HG02642 (cell line): ENCODE measurements around the gene RARS2.
"Not testable (repeated sequence)": the region's sequence is repeated elsewhere in the genome, so short reads cannot be mapped to it uniquely, and the experiment has no call there.

Source experiments
- ATAC-seq: cut with Tn5 transposase; IDR thresholded peaks from one replicate; pipeline ENCODE4 v1.9.1; 2021; ENCODE audit warnings: mild to moderate bottlenecking; ENCODE audit not compliant: unreplicated experiment, poor library complexity

Gene RARS2

GRCh38 chr6:87589693-87590416 is at the start of gene RARS2, which contains the start of gene ORC3:
TSS of gene RARS2 (minus strand) at chr6:87589987. CDS start at chr6:87589957, 30 bp downstream.
TSS of gene ORC3 (plus strand) at chr6:87590135. CDS start at chr6:87590169, 34 bp downstream.
- peak; percentile 100 for ATAC-seq

DNA sequence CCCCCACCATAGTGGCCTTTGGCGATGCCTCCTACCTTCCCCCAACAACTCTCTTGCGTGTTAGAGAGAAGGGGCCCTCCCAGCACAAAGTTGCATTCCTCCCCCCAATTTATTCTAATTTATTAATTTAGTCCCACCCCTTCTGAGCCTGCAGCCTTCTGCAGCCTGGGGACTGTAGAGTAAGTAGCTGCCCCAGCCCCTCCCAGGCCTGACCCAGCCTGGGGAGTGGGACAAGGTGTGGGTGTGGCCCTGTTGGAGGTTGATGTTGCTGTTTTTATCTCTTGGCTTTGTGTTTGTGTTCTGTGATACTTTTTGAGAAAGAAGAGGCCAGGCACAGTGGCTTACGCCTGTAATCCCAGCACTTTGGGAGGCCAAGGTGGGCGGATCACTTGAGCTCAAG is 49.6 kb upstream of the RARS2 start:
- ATAC-seq, result no peak

GRCh38 chr6:87637106-87637505 is 47.3 kb upstream of the RARS2 start:
- no peak for ATAC-seq

GRCh38 chr6:87636315-87636714 is 46.5 kb upstream of the RARS2 start:
- peak; percentile 56 for ATAC-seq

DNA sequence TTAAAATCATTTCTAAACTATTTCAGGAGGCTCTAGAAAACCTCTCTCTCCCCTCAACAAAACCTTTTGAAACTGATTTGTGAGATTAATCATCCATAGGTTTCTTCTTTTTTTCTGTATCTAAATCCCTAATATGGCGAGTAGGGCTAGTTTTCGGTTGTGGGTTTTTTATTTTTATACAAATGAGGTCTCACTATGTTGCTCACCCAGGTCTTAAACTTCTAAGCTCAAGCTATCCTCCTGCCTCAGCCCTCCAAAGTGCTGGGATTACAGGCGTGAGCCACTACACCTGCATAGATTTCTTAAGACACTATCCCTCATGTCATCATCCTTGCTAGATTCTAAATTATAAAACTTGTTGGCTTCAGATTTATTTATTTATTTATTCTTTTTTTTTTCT is 44.1 kb upstream of the RARS2 start:
- ATAC-seq, result no peak

DNA sequence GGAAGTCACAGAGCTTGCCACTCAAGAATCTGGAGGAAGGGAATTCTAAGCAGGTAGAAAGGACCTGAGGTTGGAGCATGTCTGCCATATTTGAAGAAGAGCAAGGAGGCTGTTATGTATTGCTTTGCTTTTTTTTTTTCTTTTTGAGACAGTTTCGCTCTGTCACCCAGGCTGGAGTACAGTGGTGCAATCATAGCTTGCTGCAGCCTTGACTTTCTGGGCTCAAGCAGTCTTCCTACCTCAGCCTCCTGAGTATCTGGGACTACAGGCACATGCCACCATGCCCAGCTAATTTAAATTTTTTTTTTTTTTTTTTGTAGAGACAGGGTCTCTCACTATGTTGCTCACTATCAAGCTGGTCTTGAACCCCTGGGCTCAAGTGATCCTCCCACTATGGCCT is 41.0 kb upstream of the RARS2 start:
- ATAC-seq, result no peak

- ATAC-seq, result no peak
These were observed 39.1 kb upstream of the RARS2 start for GRCh38 chr6:87628881-87629280.

DNA sequence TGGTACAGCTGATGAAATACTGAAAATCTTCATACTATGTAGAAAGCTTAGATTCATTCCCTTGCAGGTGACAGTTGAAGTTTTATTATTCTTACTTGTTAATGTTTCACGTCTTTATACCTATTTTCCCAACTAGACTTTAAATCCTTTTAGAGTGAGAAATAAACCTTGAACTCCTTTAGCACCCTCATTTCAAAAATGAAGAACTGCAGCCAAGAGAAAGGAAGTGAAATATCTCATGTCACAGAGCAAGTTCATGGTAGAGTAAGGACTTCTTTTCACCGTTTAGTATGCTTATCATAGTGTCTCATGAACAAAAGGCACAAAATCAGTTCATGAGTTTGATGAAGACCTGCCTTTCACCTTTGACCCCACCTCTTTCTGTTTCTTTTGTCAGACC is 38.6 kb upstream of the RARS2 start:
- ATAC-seq, result no peak

GRCh38 chr6:87623248-87623647 is 33.5 kb upstream of the RARS2 start:
- no peak for ATAC-seq

DNA sequence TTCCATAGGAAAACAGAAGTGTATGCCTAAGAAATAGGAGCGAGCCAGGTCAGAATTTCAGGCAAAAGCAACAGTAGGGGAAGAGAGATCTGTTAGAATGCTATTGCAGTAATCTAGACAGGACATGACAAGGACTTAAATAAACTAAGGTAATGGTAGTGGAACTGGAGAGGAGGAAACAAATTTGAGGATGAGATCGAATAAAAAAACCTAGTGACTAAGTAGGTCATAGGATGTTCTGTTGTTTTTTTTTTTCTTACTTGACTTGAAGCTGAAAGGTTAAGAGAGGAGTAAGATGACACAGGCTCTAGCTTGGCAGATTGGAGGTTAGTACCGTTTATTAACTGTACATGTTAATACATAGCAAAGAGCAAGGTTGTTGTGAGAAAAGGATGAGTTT is 28.7 kb upstream of the RARS2 start:
- no peak for ATAC-seq

DNA sequence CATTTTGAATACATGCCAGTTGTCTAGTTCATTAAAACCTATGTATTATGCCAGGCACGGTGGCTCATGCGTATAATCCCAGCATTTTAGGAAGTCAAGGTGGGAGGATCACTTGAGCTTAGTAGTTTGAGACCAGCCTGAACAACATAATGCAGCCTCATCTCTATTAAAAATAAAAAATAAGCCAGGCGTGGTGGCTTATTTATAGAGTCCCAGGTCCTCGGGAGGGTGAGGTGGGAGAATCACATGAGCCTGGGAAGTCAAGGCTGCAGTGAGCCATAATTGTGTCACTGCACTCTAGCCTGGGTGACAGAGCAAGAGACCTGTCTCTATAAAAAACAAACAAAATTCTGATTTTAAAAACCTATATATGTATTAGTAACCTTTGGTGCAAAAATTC is 27.6 kb upstream of the RARS2 start:
- no peak for ATAC-seq

GRCh38 chr6:87613018-87613417 is 23.2 kb upstream of the RARS2 start:
- ATAC-seq, result not testable (repeated sequence)

- no peak for ATAC-seq
These were observed 19.0 kb upstream of the RARS2 start for GRCh38 chr6:87608802-87609201.

- ATAC-seq, result no peak
These were observed 16.4 kb upstream of the RARS2 start for GRCh38 chr6:87606199-87606598.

GRCh38 chr6:87600576-87600975 is 10.8 kb upstream of the RARS2 start:
- no peak for ATAC-seq

DNA sequence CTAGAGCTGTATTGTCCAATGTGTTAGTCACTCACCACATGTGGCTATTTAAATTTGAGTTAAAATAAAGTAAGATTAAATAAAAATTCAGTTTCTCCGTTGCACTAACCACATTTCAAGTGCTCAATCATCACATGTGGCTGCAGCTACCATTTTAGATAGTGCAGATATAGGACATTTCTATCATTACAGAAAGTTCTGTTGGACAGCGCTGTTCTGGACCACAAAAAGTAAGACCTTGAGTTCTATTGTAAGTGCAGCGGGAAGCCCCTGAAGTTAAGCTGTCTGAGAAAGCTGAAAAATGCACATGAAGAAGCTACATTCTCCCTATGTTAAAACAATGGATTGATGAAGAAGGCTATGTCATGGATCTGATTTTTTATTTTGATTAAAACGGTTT is 1.2 kb upstream of the RARS2 start:
- no peak for ATAC-seq

DNA sequence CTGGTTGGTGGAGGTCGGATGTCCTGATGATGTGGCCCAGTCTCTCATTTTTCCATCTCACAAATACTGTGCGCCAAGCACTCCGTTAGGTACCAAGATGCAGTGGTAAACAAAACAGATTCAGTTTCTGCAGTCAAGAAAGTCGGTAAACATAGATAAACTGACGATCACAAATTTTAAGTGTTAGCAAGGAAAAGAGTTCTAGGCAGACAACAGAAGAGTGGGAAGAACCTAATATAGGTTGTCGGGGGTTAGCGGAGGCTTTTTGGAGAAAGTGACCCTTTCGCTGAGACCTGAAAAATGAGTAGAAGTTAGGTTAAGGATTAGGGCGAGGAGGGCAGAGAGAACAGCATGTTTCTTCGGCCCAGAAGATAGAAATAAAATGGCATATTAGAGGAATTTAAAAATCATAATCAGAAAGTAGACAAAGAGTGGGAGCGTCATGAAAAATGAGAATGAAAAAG is 662 bp upstream of the RARS2 start:
- no peak for ATAC-seq

DNA sequence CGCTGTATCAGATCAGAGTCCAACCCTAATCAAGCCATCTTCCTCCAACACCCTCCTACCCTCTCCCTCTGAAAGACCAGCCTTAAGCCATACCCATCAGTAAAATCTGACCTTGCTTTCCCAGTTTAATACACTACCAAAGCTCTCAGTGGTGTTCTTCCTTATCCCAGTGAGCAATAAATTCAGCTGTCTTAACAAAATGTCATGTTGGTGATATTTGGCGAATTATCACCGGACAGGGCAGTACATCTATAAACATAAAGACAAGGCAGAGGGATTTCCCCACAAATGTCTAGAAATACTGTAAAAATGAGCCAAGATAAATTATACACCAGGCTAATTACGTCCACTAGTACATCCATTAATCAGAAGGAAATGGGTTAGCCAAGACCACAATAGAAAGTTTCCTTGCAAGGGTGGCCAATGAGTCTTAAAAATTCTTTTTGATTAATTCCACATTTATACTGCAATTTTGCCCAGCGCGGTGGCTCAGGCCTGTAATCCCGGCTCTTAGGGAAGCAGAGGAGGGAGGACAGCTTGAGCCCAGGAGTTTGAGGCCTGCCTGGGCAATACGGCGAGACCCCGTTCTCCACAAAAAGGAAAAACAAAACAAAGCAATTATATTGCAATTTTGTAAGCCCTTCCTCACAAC is 905 bp downstream of the RARS2 start:
- ATAC-seq, result no peak

DNA sequence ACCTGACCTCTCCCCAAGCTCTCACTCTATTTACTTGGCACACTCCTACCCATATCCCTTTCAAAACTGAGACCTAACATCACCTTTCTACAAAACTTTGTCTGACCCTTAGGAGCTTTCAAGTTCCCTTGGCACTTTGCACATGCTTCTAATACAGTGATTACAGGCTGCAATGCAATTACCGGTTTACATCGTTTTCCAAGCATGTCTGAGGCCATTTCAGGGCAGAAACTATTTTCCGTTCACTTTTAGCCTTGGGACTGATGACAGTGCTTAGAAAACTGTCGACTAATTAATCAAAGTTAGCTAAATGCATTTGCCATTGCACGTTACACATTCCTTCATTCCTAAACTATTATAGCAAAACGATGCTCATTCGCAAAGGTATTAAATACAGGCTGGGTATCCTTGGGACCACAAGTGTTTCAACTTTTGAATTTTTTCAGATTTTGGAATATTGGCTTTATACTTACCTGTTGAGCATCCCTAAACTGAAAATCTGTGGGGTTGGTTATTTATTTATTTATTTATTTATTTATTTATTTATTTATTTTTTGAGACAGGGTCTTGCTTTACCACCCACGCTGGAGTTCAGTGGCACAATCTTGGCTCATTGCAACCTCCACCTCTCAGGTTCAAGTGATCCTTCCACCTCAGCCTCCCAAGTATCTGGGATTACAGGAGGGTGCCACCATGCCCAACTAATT is 3.3 kb downstream of the RARS2 start:
- no peak for ATAC-seq

DNA sequence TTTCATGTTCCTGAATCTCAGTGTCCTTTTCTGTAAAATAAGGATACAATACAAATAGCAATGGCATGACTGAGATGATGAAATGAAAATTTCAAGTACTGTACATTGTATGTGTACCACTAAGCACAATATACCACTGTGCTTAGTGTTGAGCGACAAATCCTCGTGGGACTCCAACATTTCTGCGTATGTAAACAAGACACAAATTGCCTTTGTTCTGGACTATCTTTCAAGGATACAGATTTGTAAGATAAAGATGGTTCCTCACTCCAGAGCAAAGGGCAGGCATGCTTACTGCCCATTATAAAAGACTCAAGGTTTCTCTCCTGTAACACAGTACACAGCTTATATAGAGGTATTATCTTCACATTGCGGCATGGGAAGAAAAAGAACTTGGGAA is 6.0 kb downstream of the RARS2 start:
- ATAC-seq, result no peak

DNA sequence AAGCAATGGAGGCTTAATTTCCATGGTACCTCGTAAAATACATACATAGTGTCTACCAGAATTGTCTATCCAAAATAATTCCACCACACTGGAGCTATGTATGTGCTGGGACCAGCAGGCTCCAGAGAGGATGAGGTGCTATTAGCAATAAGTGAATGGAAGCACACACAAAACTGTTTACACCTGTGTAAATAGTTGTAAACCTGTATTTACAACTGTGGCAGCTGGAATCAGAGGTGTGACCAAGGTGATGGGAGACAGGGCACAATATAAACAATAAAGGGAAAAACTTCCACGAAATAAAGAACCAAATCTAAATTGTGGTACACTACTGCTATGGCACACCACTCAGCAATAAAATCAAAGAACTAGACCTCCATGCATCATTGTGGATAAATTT is 14.4 kb downstream of the RARS2 start:
- no peak for ATAC-seq
